Spinal cord (tissue), 10 donors: Measurements from ENCODE around the gene KCND3. TPM values are rescaled to one million over a fixed set of nuclear protein-coding genes. Genes with fewer than 3 reads are reported as not detected.
A peak's percentile ranks its signal among the peaks of the same experiment; 100 is the strongest.

ENCODE experiments used
- DNase-seq, 6 donors: peaks; one replicate each; pipeline versions ENCODE4 v3.0.0 to v3.0.0-alpha.2; 2013 to 2015; ENCODE audit warnings: low spot score in 6 of 6, low read depth in 4 of 6
- H3K27ac ChIP-seq: one replicate; pipeline ENCODE4 v1.5.1; 2013; ENCODE audit warnings: low read depth, low read length, control low read depth
- H3K27me3 ChIP-seq: one replicate; pipeline ENCODE4 v1.6.1; 2013; ENCODE audit warnings: low read length; ENCODE audit not compliant: control insufficient read depth, insufficient read depth
- H3K36me3 ChIP-seq: one replicate; pipeline ENCODE4 v1.6.1; 2013; ENCODE audit warnings: low read length; ENCODE audit not compliant: control insufficient read depth, insufficient read depth
- H3K4me1 ChIP-seq: one replicate; pipeline ENCODE4 v1.6.1; 2013; ENCODE audit warnings: low read length; ENCODE audit not compliant: control insufficient read depth, insufficient read depth
- H3K4me3 ChIP-seq: one replicate; pipeline ENCODE4 v1.5.1; 2013; ENCODE audit warnings: low read depth, low read length, control low read depth
- H3K9me3 ChIP-seq: one replicate; pipeline ENCODE4 v1.6.1; 2013; ENCODE audit warnings: low read length; ENCODE audit not compliant: control insufficient read depth, insufficient read depth
- WGBS: methylation state at CpG from one replicate; pipeline ENCODE4 v1.1.5; 2013; ENCODE audit warnings: missing lambda C conversion rate; ENCODE audit not compliant: insufficient coverage; 5-methylcytosine and 5-hydroxymethylcytosine counted together
- polyA plus RNA-seq, 2 donors: library from polyadenylated mRNA; unstranded; fragments of 120-200 nt; gene quantifications; one replicate each; pipeline ENCODE4 v1.2.1, GENCODE V29; 2013; ENCODE audit not compliant: insufficient read length in 2 of 2
- total RNA-seq, 2 donors: library from RNA; depleted of rRNA in 1 of 2; stranded (reverse); fragments of 120-200 nt in 1 of 2; fragments of >200 nt in 1 of 2; gene quantifications; one replicate each; pipeline versions ENCODE4 v1.2.3 to v1.2.4, GENCODE V29; 2013 to 2014
- donor health status: healthy.

The KCND3 gene
- total and polyA plus RNA-seq, 4 donors: 9.5 to 35.8 (median 23.3) TPM

GRCh38 chr1:111751906-111752575 lies 237.4 kb downstream of the KCND3 start:
- Histone ChIP-seq H3K27ac (no peak overlapping the region), H3K36me3 (no peaks in the 10 kb centered on the region), H3K27me3 (no peaks in the 10 kb centered on the region), H3K9me3 (no peaks in the 10 kb centered on the region), H3K4me1 (peaks cover 10% of the 10 kb centered on the region), H3K4me3 (no peak overlapping the region)
- DNase-seq: no peak
- no CpG with 5 or more reads among the region's 2 CpGs for WGBS

DNA sequence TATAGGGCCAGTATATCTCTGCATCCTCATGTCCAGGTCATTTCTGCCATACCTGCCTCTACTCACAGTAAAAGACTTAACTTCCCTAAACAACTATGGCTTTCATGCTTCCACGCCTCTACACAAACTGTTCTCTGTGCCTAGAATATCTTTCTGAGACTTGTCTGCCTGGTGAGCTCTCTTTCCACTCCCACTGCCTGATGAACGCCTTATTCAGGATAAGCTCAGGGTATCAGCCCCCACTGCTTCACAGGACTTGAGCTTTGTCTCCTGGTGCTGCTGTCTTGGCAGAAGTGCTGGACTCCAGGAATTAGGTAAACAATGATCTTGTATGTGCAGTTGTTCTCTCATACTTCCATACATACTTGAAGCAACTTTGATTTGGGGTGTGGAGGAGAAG lies 238.6 kb downstream of the KCND3 start:
- no peak overlapping the region for H3K4me3 ChIP-seq
- no peak overlapping the region for H3K27ac ChIP-seq
- 55% methylated on average over 2 of the region's 2 CpGs for WGBS
- H3K27me3 ChIP-seq: no peaks in the 10 kb centered on the region
- H3K9me3 ChIP-seq: no peaks in the 10 kb centered on the region
- H3K4me1 ChIP-seq: peaks cover 8% of the 10 kb centered on the region
- H3K36me3 ChIP-seq: no peaks in the 10 kb centered on the region
- DNase-seq: no peak

DNA sequence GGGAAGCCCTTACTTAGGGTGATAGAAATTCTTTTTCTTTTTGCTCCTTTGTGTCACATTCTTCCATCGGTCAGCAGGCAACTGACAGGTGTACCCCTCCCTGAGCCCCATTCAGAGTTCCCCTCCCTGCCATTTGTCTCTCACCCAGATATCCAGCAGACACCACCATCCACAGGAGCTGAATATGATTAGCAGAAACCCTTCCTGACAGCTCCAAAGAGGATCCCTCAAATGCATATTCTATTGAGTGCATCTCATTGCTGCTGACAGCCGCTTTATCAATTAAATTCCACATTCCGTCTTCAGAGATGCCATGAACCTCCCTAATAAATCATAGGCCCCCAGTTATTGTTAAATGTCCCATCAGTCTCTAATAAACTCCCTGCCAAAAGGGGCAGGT lies 239.8 kb downstream of the KCND3 start:
- H3K27me3 ChIP-seq: no peaks in the 10 kb centered on the region
- no peak for DNase-seq
- H3K9me3 ChIP-seq: no peaks in the 10 kb centered on the region
- no peaks in the 10 kb centered on the region for H3K36me3 ChIP-seq
- H3K27ac ChIP-seq: no peak overlapping the region
- H3K4me1 ChIP-seq: peaks cover 3% of the 10 kb centered on the region
- H3K4me3 ChIP-seq: no peak overlapping the region
- 25% methylated on average over 1 of the region's 3 CpGs for WGBS

- H3K9me3 ChIP-seq: no peaks in the 10 kb centered on the region
- WGBS: 63% methylated on average over 4 of the region's 4 CpGs
- H3K36me3 ChIP-seq: no peaks in the 10 kb centered on the region
- no peaks in the 10 kb centered on the region for H3K27me3 ChIP-seq
- H3K27ac ChIP-seq: no peak overlapping the region
- peak in 1 of 6 donors; percentile 33 for DNase-seq
- H3K4me1 ChIP-seq: no peaks in the 10 kb centered on the region
- no peak overlapping the region for H3K4me3 ChIP-seq
Measured at GRCh38 chr1:111747947-111748346, 241.5 kb downstream of the KCND3 start.

GRCh38 chr1:111747282-111747734 lies 242.2 kb downstream of the KCND3 start:
- H3K4me3 ChIP-seq: no peak overlapping the region
- no peaks in the 10 kb centered on the region for H3K36me3 ChIP-seq
- H3K27ac ChIP-seq: no peak overlapping the region
- no peaks in the 10 kb centered on the region for H3K9me3 ChIP-seq
- H3K4me1 ChIP-seq: no peaks in the 10 kb centered on the region
- DNase-seq: peak in 1 of 6 donors; percentile 39
- no peaks in the 10 kb centered on the region for H3K27me3 ChIP-seq
- 48% methylated on average over 2 of the region's 3 CpGs for WGBS

GRCh38 chr1:111746614-111746999 lies 242.9 kb downstream of the KCND3 start:
- Histone ChIP-seq H3K36me3 (no peaks in the 10 kb centered on the region), H3K27me3 (peaks cover 3% of the 10 kb centered on the region), H3K9me3 (no peaks in the 10 kb centered on the region), H3K4me3 (no peak overlapping the region), H3K27ac (no peak overlapping the region), H3K4me1 (no peaks in the 10 kb centered on the region)
- DNase-seq: no peak
- 86% methylated on average over 2 of the region's 2 CpGs for WGBS

GRCh38 chr1:111745675-111746613 lies 243.5 kb downstream of the KCND3 start:
- peaks cover 1% of the 10 kb centered on the region for H3K4me1 ChIP-seq
- H3K27me3 ChIP-seq: peaks cover 6% of the 10 kb centered on the region
- H3K27ac ChIP-seq: no peak overlapping the region
- no peaks in the 10 kb centered on the region for H3K9me3 ChIP-seq
- DNase-seq: no peak
- H3K4me3 ChIP-seq: no peak overlapping the region
- WGBS: 85% methylated on average over 3 of the region's 9 CpGs
- no peaks in the 10 kb centered on the region for H3K36me3 ChIP-seq

- peaks cover 22% of the 10 kb centered on the region for H3K4me1 ChIP-seq
- no CpG with 5 or more reads among the region's 3 CpGs for WGBS
- DNase-seq: no peak
- peaks cover 7% of the 10 kb centered on the region for H3K27me3 ChIP-seq
- H3K4me3 ChIP-seq: no peak overlapping the region
- H3K36me3 ChIP-seq: no peaks in the 10 kb centered on the region
- no peaks in the 10 kb centered on the region for H3K9me3 ChIP-seq
- H3K27ac ChIP-seq: no peak overlapping the region
Measured at GRCh38 chr1:111743679-111744101, 245.8 kb downstream of the KCND3 start.

DNA sequence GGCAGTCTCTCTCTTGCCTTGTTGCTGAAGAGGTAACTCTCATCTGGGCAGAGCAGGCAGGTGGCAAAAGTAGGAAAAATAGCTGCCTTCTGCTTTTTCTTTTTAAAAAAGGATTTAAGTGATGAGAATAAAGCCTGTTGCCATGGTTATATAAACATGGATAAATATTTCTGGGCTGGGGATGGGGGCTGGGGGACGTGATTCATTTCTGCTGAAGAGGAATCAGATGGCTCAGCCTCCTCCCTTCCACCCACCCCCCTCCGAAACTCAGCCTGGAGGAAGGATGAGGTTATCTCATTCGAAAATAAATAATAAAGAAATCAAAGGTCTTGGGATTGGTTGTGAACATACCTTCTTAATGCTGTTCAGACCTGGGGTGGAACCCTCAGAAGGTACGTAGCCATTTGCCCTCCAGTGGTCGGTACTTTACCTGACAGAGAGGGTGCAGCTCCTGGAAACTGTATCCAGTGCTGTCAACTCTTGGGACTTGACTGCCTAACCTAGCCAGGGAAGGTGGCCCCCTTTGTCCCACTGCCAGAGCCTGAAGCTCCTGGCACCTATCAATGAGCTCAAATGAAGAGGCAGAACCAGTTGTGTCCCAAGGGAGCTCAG lies 246.4 kb downstream of the KCND3 start:
- no peak overlapping the region for H3K27ac ChIP-seq
- no peaks in the 10 kb centered on the region for H3K36me3 ChIP-seq
- no peaks in the 10 kb centered on the region for H3K9me3 ChIP-seq
- DNase-seq: no peak
- H3K4me3 ChIP-seq: no peak overlapping the region
- peaks cover 27% of the 10 kb centered on the region for H3K4me1 ChIP-seq
- peaks cover 7% of the 10 kb centered on the region for H3K27me3 ChIP-seq
- 94% methylated on average over 2 of the region's 5 CpGs for WGBS
